ENCODE results near the gene DNAH6.

DNAH6 gene

GRCh38 chr2:84474176-84474575, 42.1 kb upstream of the DNAH6 start:
- Histone ChIP-seq H2BK12ac (ENCODE audit: low read length) (no peak overlapping the region), H3K9ac (ENCODE audit: low read length) (no peak overlapping the region), H3K23ac (ENCODE audit: low read length) (no peak overlapping the region), H4K12ac (ENCODE audit: low read depth, low read length) (no peak overlapping the region), H2AK5ac (ENCODE audit: low read length) (no peak overlapping the region), H2BK5ac (ENCODE audit: low read depth, low read length, poor library complexity) (no peak overlapping the region), H2BK120ac (ENCODE audit: insufficient read depth, low read length, poor library complexity) (no peak overlapping the region), H3K79me2 (ENCODE audit: control insufficient read depth, insufficient read depth, low read length, poor library complexity) (no peaks in the 10 kb centered on the region), H3K4ac (ENCODE audit: low read depth, low read length) (no peak overlapping the region), H3K18ac (ENCODE audit: low read length) (no peak overlapping the region), H3K36me3 (ENCODE audit: control insufficient read depth in 1 of 2, insufficient read depth in 2 of 2, low read length in 2 of 2) (peaks cover 0 to 2% of the 10 kb centered on the region in 2 experiments), H3K4me1 (ENCODE audit: control insufficient read depth in 1 of 2, insufficient read depth in 2 of 2, low read length in 2 of 2) (no peaks in the 10 kb centered on the region), H2AFZ (ENCODE audit: insufficient read depth, low read length, poor library complexity) (no peak overlapping the region), H3K79me1 (ENCODE audit: low read length) (no peaks in the 10 kb centered on the region), H4K8ac (ENCODE audit: low read depth, low read length) (no peak overlapping the region), H3K14ac (ENCODE audit: low read length) (no peak overlapping the region), H4K91ac (ENCODE audit: low read depth, low read length) (no peak overlapping the region), H3K27ac (ENCODE audit: low read depth, low read length) (no peak overlapping the region), H3K4me3 (ENCODE audit: low read depth, low read length) (no peak overlapping the region), H3K4me2 (ENCODE audit: low read length) (no peak overlapping the region), H3K27me3 (ENCODE audit: insufficient read depth, low read length) (no peaks in the 10 kb centered on the region), H3K9me3 (ENCODE audit: insufficient read depth, low read depth, low read length) (peaks cover 9% of the 10 kb centered on the region)
- WGBS (ENCODE audit: extremely low coverage, insufficient coverage, insufficient read length): no CpG with 5 or more reads among the region's 4 CpGs
- peak; percentile 83 to 95 for DNase-seq

- Histone ChIP-seq H2BK5ac (ENCODE audit: low read depth, low read length, poor library complexity) (no peak overlapping the region), H3K27me3 (ENCODE audit: insufficient read depth, low read length) (no peaks in the 10 kb centered on the region), H3K79me1 (ENCODE audit: low read length) (no peaks in the 10 kb centered on the region), H3K4me1 (ENCODE audit: control insufficient read depth in 1 of 2, insufficient read depth in 2 of 2, low read length in 2 of 2) (no peaks in the 10 kb centered on the region), H3K79me2 (ENCODE audit: control insufficient read depth, insufficient read depth, low read length, poor library complexity) (no peaks in the 10 kb centered on the region), H3K14ac (ENCODE audit: low read length) (no peak overlapping the region), H4K8ac (ENCODE audit: low read depth, low read length) (no peak overlapping the region), H3K36me3 (ENCODE audit: control insufficient read depth in 1 of 2, insufficient read depth in 2 of 2, low read length in 2 of 2) (peaks cover 0 to 2% of the 10 kb centered on the region in 2 experiments), H2BK12ac (ENCODE audit: low read length) (no peak overlapping the region), H2BK120ac (ENCODE audit: insufficient read depth, low read length, poor library complexity) (no peak overlapping the region), H3K9ac (ENCODE audit: low read length) (no peak overlapping the region), H4K12ac (ENCODE audit: low read depth, low read length) (no peak overlapping the region), H2AK5ac (ENCODE audit: low read length) (no peak overlapping the region), H3K18ac (ENCODE audit: low read length) (no peak overlapping the region), H3K4me3 (ENCODE audit: low read depth, low read length) (no peak overlapping the region), H3K9me3 (ENCODE audit: insufficient read depth, low read depth, low read length) (peaks cover 5% of the 10 kb centered on the region), H3K27ac (ENCODE audit: low read depth, low read length) (no peak overlapping the region), H4K91ac (ENCODE audit: low read depth, low read length) (no peak overlapping the region), H3K4ac (ENCODE audit: low read depth, low read length) (no peak overlapping the region), H3K4me2 (ENCODE audit: low read length) (no peak overlapping the region), H2AFZ (ENCODE audit: insufficient read depth, low read length, poor library complexity) (no peak overlapping the region), H3K23ac (ENCODE audit: low read length) (no peak overlapping the region)
- DNase-seq: no peak
- no CpG with 5 or more reads among the region's 1 CpG for WGBS (ENCODE audit: extremely low coverage, insufficient coverage, insufficient read length)
These were observed 38.4 kb upstream of the DNAH6 start for GRCh38 chr2:84477886-84478285.

GRCh38 chr2:84478867-84479266, 37.4 kb upstream of the DNAH6 start:
- Histone ChIP-seq H2BK120ac (ENCODE audit: insufficient read depth, low read length, poor library complexity) (no peak overlapping the region), H2BK12ac (ENCODE audit: low read length) (no peak overlapping the region), H3K4me1 (ENCODE audit: control insufficient read depth in 1 of 2, insufficient read depth in 2 of 2, low read length in 2 of 2) (no peaks in the 10 kb centered on the region), H3K79me2 (ENCODE audit: control insufficient read depth, insufficient read depth, low read length, poor library complexity) (no peaks in the 10 kb centered on the region), H3K9me3 (ENCODE audit: insufficient read depth, low read depth, low read length) (peaks cover 5% of the 10 kb centered on the region), H4K8ac (ENCODE audit: low read depth, low read length) (no peak overlapping the region), H3K4me3 (ENCODE audit: low read depth, low read length) (no peak overlapping the region), H2AFZ (ENCODE audit: insufficient read depth, low read length, poor library complexity) (no peak overlapping the region), H3K27me3 (ENCODE audit: insufficient read depth, low read length) (no peaks in the 10 kb centered on the region), H2BK5ac (ENCODE audit: low read depth, low read length, poor library complexity) (no peak overlapping the region), H3K18ac (ENCODE audit: low read length) (no peak overlapping the region), H3K4ac (ENCODE audit: low read depth, low read length) (no peak overlapping the region), H3K23ac (ENCODE audit: low read length) (no peak overlapping the region), H3K9ac (ENCODE audit: low read length) (no peak overlapping the region), H2AK5ac (ENCODE audit: low read length) (no peak overlapping the region), H3K27ac (ENCODE audit: low read depth, low read length) (no peak overlapping the region), H3K36me3 (ENCODE audit: control insufficient read depth in 1 of 2, insufficient read depth in 2 of 2, low read length in 2 of 2) (peaks cover 0 to 2% of the 10 kb centered on the region in 2 experiments), H3K14ac (ENCODE audit: low read length) (no peak overlapping the region), H3K79me1 (ENCODE audit: low read length) (no peaks in the 10 kb centered on the region), H4K12ac (ENCODE audit: low read depth, low read length) (no peak overlapping the region), H4K91ac (ENCODE audit: low read depth, low read length) (no peak overlapping the region), H3K4me2 (ENCODE audit: low read length) (no peak overlapping the region)
- no peak for DNase-seq
- WGBS (ENCODE audit: extremely low coverage, insufficient coverage, insufficient read length): no CpG with 5 or more reads among the region's 3 CpGs

- Histone ChIP-seq H3K4me1 (ENCODE audit: control insufficient read depth in 1 of 2, insufficient read depth in 2 of 2, low read length in 2 of 2) (no peaks in the 10 kb centered on the region), H3K79me2 (ENCODE audit: control insufficient read depth, insufficient read depth, low read length, poor library complexity) (no peaks in the 10 kb centered on the region), H3K9ac (ENCODE audit: low read length) (no peak overlapping the region), H2BK5ac (ENCODE audit: low read depth, low read length, poor library complexity) (no peak overlapping the region), H3K4ac (ENCODE audit: low read depth, low read length) (no peak overlapping the region), H2BK12ac (ENCODE audit: low read length) (no peak overlapping the region), H4K8ac (ENCODE audit: low read depth, low read length) (no peak overlapping the region), H2BK120ac (ENCODE audit: insufficient read depth, low read length, poor library complexity) (no peak overlapping the region), H3K4me3 (ENCODE audit: low read depth, low read length) (no peak overlapping the region), H3K36me3 (ENCODE audit: control insufficient read depth in 1 of 2, insufficient read depth in 2 of 2, low read length in 2 of 2) (peaks cover 0 to 2% of the 10 kb centered on the region in 2 experiments), H3K27me3 (ENCODE audit: insufficient read depth, low read length) (no peaks in the 10 kb centered on the region), H3K9me3 (ENCODE audit: insufficient read depth, low read depth, low read length) (peaks cover 5% of the 10 kb centered on the region), H4K12ac (ENCODE audit: low read depth, low read length) (no peak overlapping the region), H3K18ac (ENCODE audit: low read length) (no peak overlapping the region), H3K27ac (ENCODE audit: low read depth, low read length) (no peak overlapping the region), H4K91ac (ENCODE audit: low read depth, low read length) (no peak overlapping the region), H3K79me1 (ENCODE audit: low read length) (no peaks in the 10 kb centered on the region), H3K4me2 (ENCODE audit: low read length) (no peak overlapping the region), H3K23ac (ENCODE audit: low read length) (no peak overlapping the region), H2AFZ (ENCODE audit: insufficient read depth, low read length, poor library complexity) (no peak overlapping the region), H2AK5ac (ENCODE audit: low read length) (no peak overlapping the region), H3K14ac (ENCODE audit: low read length) (no peak overlapping the region)
- DNase-seq: no peak
- WGBS (ENCODE audit: extremely low coverage, insufficient coverage, insufficient read length): no CpG with 5 or more reads among the region's 5 CpGs
These were observed 34.6 kb upstream of the DNAH6 start for GRCh38 chr2:84481702-84482101.

All from trophoblast cell (in vitro differentiated cells and primary cell).